CD4-positive, alpha-beta T cell (primary cell): Measurements from ENCODE around the gene MED13. TPM values are rescaled to one million over a fixed set of nuclear protein-coding genes. Genes with fewer than 3 reads are reported as not detected.

Experiments
- ATAC-seq: fragments of 200-7000 bp; cut with Tn5 transposase; one replicate; pipeline ENCODE4 v1.10.0; 2022; ENCODE audit warnings: mild to moderate bottlenecking; ENCODE audit not compliant: poor library complexity
- CTCF ChIA-PET: fragments of 350-600 bp; sonication (Branson Sonifier 250); formaldehyde crosslinking; loops from one replicate; lab custom pipeline; 2021; ENCODE audit warnings: antibody characterized with exemption, inconsistent platforms; lab: Charles Lee
- POLR2A ChIA-PET: fragments of 350-600 bp; sonication (Branson Sonifier 250); formaldehyde crosslinking; loops from one replicate; lab custom pipeline; 2021; ENCODE audit warnings: antibody characterized with exemption, inconsistent platforms; lab: Charles Lee
- DNase-seq, 14 experiments: peaks; one replicate each; pipeline ENCODE4 v3.0.0-alpha.2; 2013 to 2020; ENCODE audit warnings: mixed read lengths in 2 of 14
- H3K27ac ChIP-seq, 2 donors: one replicate each; pipeline versions ENCODE4 v1.5.1 to v1.7.0; 2013; ENCODE audit warnings: low read length in 2 of 2, low read depth in 1 of 2, mild to moderate bottlenecking in 1 of 2
- H3K27me3 ChIP-seq, 2 experiments: 1 replicate in 1 of 2; 2 replicates in 1 of 2; pipeline versions ENCODE4 v1.6.1 to v1.7.0; 2013; ENCODE audit warnings: low read length in 2 of 2, control low read depth in 1 of 2, mild to moderate bottlenecking in 1 of 2, moderate library complexity in 1 of 2; ENCODE audit not compliant: insufficient read depth in 2 of 2, control insufficient read depth in 1 of 2
- H3K36me3 ChIP-seq: one replicate; pipeline ENCODE4 v1.6.1; 2013; ENCODE audit warnings: low read length, control low read depth; ENCODE audit not compliant: insufficient read depth
- H3K4me1 ChIP-seq: one replicate; pipeline ENCODE4 v1.6.1; 2013; ENCODE audit warnings: low read length, control low read depth; ENCODE audit not compliant: insufficient read depth
- H3K4me3 ChIP-seq: one replicate; pipeline ENCODE4 v1.5.1; 2013; ENCODE audit warnings: mild to moderate bottlenecking, low read length, moderate library complexity
- H3K9me3 ChIP-seq, 2 experiments: 1 replicate in 1 of 2; 2 replicates in 1 of 2; pipeline versions ENCODE4 v1.6.1 to v1.7.0; 2013; ENCODE audit warnings: low read length in 2 of 2, mild to moderate bottlenecking in 2 of 2, control low read depth in 1 of 2, moderate library complexity in 1 of 2; ENCODE audit not compliant: control insufficient read depth in 1 of 2, insufficient read depth in 1 of 2
- H3K27ac Mint-ChIP-seq: one replicate; pipeline ENCODE4 v1.8.0; 2020; ENCODE audit warnings: mixed read lengths
- H3K27me3 Mint-ChIP-seq: one replicate; pipeline ENCODE4 v1.8.0; 2021; ENCODE audit warnings: mixed read lengths
- H3K36me3 Mint-ChIP-seq: one replicate; pipeline ENCODE4 v1.8.0; 2021; ENCODE audit warnings: low read depth, mixed read lengths
- H3K4me1 Mint-ChIP-seq: one replicate; pipeline ENCODE4 v1.8.0; 2021; ENCODE audit warnings: low read depth, mixed read lengths
- H3K4me3 Mint-ChIP-seq: one replicate; pipeline ENCODE4 v1.8.0; 2020; ENCODE audit warnings: mild to moderate bottlenecking, mixed read lengths
- H3K9me3 Mint-ChIP-seq: one replicate; pipeline ENCODE4 v1.8.0; 2020; ENCODE audit warnings: mixed read lengths
- intact Hi-C, 2 experiments: fragments of 100-400 bp; cut with DNase I in 1 of 2; cut with micrococcal nuclease in 1 of 2; formaldehyde crosslinking; loops; one replicate each; pipeline versions ENCODE4 v1.15.1 to v1.9.0; 2023 to 2025; cut with DNase I, micrococcal nuclease
- total RNA-seq, 174 experiments: library from RNA in 2 of 174; stranded (reverse) in 2 of 174; gene quantifications; one replicate each; pipeline ENCODE4 v1.2.3 and lab custom pipeline; 2021 to 2026
- TF ChIP-seq, protein P1 (sequence below): fragments of 200-600 bp; IDR thresholded peaks from one replicate; pipeline ENCODE4 v1.8.0; 2022; ENCODE audit warnings: antibody characterized with exemption, mild to moderate bottlenecking

Gene MED13
- total RNA-seq, 2 experiments from 2014 or later = 75.7 to 85.8 TPM

DNA sequence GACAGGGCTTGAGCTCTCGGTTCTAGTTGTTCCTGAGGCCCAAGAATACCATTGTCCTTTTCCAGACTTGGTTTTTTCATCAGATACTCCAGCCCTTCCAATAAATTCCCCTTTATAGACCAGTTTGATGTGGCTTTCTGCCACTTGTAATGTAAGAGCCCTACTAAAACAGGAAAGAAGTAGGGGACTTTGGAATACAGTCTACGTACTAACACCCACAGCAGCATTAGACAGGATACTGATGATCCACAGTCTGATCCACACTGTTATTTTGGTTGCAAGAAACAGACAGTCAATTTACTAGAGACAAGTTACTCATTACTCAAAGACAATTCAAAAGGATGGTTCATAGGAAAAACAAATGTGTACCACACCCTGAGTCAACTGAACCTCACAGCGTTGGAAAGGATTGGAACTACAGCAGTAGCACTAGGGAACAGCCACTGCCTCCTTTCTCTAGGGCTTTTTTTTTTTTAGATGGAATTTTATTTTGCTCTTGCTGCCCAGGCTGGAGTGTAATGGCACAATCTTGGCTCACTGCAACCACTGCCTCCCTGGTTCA, 45.9 kb upstream of the MED13 start:
- no peak overlapping the region for H3K27ac ChIP-seq
- DNase-seq (no peak), ATAC-seq (no peak)
- H3K27me3 Mint-ChIP-seq = peaks cover 8% of the 10 kb centered on the region
- H3K9me3 Mint-ChIP-seq = no peaks in the 10 kb centered on the region
- H3K27me3 ChIP-seq = no peaks in the 10 kb centered on the region
- POLR2A ChIA-PET = no interaction called here
- H3K4me3 ChIP-seq = no peak overlapping the region
- no peaks in the 10 kb centered on the region for H3K4me1 ChIP-seq
- H3K9me3 ChIP-seq = no peaks in the 10 kb centered on the region
- no peak overlapping the region for H3K4me3 Mint-ChIP-seq
- intact Hi-C loops = no loop called here
- H3K4me1 Mint-ChIP-seq = no peaks in the 10 kb centered on the region
- TF ChIP-seq, protein P1, sequence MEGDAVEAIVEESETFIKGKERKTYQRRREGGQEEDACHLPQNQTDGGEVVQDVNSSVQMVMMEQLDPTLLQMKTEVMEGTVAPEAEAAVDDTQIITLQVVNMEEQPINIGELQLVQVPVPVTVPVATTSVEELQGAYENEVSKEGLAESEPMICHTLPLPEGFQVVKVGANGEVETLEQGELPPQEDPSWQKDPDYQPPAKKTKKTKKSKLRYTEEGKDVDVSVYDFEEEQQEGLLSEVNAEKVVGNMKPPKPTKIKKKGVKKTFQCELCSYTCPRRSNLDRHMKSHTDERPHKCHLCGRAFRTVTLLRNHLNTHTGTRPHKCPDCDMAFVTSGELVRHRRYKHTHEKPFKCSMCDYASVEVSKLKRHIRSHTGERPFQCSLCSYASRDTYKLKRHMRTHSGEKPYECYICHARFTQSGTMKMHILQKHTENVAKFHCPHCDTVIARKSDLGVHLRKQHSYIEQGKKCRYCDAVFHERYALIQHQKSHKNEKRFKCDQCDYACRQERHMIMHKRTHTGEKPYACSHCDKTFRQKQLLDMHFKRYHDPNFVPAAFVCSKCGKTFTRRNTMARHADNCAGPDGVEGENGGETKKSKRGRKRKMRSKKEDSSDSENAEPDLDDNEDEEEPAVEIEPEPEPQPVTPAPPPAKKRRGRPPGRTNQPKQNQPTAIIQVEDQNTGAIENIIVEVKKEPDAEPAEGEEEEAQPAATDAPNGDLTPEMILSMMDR = no peak
- no peaks in the 10 kb centered on the region for H3K36me3 ChIP-seq
- no peak overlapping the region for H3K27ac Mint-ChIP-seq
- CTCF ChIA-PET = no interaction called here
- no peaks in the 10 kb centered on the region for H3K36me3 Mint-ChIP-seq

DNA sequence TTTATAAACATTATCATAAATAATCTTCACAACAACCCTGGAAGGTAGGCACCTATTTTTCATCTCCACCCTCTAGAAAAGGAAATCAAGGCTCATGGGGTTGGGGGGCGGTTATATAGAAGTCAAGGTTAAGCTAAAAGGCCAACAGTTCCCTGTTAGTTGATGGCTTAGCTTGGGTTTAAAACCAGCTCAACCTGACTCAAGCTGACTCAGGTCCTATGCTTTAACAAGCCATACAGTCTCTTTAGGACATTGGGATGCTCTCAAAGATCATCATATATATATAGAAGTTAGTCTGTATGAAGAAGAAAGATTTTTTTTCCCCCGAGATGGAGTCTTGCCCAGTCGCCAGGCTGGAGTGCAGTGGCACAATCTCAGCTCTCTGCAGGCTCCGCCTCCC, 44.8 kb upstream of the MED13 start:
- no peak overlapping the region for H3K4me3 Mint-ChIP-seq
- CTCF ChIA-PET = interaction anchor here (1.1 kb wide), 2 partner anchors 12 to 63 kb away, joined by 3 to 4 read pairs; no protein-coding TSS in a partner anchor
- ATAC-seq (no peak), DNase-seq (no peak)
- TF ChIP-seq, protein P1 = no peak
- H3K27ac Mint-ChIP-seq = no peak overlapping the region
- no peaks in the 10 kb centered on the region for H3K9me3 Mint-ChIP-seq
- no peaks in the 10 kb centered on the region for H3K4me1 ChIP-seq
- POLR2A ChIA-PET = no interaction called here
- H3K36me3 Mint-ChIP-seq = no peaks in the 10 kb centered on the region
- H3K27ac ChIP-seq = no peak overlapping the region
- no peaks in the 10 kb centered on the region for H3K9me3 ChIP-seq
- H3K4me1 Mint-ChIP-seq = no peaks in the 10 kb centered on the region
- intact Hi-C loops = no loop called here
- no peak overlapping the region for H3K4me3 ChIP-seq
- no peaks in the 10 kb centered on the region for H3K36me3 ChIP-seq
- H3K27me3 ChIP-seq = peaks cover 0 to 2% of the 10 kb centered on the region in 2 experiments
- H3K27me3 Mint-ChIP-seq = peaks cover 8% of the 10 kb centered on the region

DNA sequence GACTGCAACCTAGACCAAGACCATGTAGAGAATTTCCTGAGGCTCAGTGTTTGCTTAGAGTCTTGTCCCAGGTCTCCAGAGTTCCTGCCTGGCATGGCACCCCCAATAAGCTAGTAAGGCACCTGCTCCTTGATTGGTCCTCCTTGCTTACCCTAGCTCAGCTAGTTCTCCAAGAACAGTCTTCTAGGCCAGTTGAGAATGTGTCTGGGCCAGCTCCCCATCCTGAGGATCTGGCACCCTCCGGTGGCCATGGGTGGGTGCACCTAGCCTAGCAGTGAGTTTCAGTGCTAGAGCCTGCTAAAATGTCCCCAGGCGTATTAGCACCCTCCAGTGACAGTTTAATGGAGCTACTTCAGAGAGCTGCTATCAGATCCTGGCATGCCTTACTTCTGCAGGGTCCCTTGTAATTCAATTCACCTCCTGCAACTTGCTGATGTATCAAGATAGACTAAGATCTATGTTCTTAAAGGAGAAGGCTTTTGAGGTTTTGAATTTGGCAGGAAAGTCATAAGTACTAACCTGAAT, 44.4 kb upstream of the MED13 start:
- H3K27me3 Mint-ChIP-seq = peaks cover 8% of the 10 kb centered on the region
- peak; percentile 84 for ATAC-seq
- Histone ChIP-seq H3K9me3 (no peaks in the 10 kb centered on the region), H3K36me3 (no peaks in the 10 kb centered on the region), H3K4me3 (no peak overlapping the region), H3K4me1 (no peaks in the 10 kb centered on the region), H3K27me3 (peaks cover 0 to 2% of the 10 kb centered on the region in 2 experiments), H3K27ac (no peak overlapping the region)
- TF ChIP-seq, protein P1 = no peak
- no peak overlapping the region for H3K4me3 Mint-ChIP-seq
- CTCF ChIA-PET = interaction anchor here (0.7 to 1.1 kb wide), 3 partner anchors 10 to 62 kb away, joined by 3 to 4 read pairs (median 3); no protein-coding TSS in a partner anchor
- no peak overlapping the region for H3K27ac Mint-ChIP-seq
- no peaks in the 10 kb centered on the region for H3K9me3 Mint-ChIP-seq
- DNase-seq = peak; percentile 4 to 66 (median 24)
- H3K4me1 Mint-ChIP-seq = no peaks in the 10 kb centered on the region
- no peaks in the 10 kb centered on the region for H3K36me3 Mint-ChIP-seq
- POLR2A ChIA-PET = no interaction called here
- intact Hi-C loops = no loop called here
